GM12878 (cell line): ENCODE measurements around the gene F11. TPM values are rescaled to one million over a fixed set of nuclear protein-coding genes. Genes with fewer than 3 reads are reported as not detected.

Experiments used
- ATAC-seq: fragments of 200-7000 bp; cut with Tn5 transposase; 3 replicates; pipeline ENCODE4 v1.9.1; 2020; ENCODE audit warnings: mild to moderate bottlenecking, moderate library complexity
- BruUV-seq: library from RNA; stranded (reverse); fragments of 400-500 nt; replicated peaks from 2 replicates; lab custom pipeline; 2021; lab: Mats Ljungman, UMichigan
- CTCF ChIA-PET: fragments of 300-600 bp; sonication (Branson Sonifier 250); formaldehyde crosslinking; extraction: SDS; loops from one replicate; lab custom pipeline; 2021; ENCODE audit warnings: inconsistent platforms; lab: Yijun Ruan, JAX
- POLR2A ChIA-PET: fragments of 350-600 bp; formaldehyde crosslinking; extraction: SDS; loops from one replicate; lab custom pipeline; 2021; ENCODE audit warnings: inconsistent platforms; lab: Charles Lee
- RAD21 ChIA-PET: fragments of 300-600 bp; sonication (Branson Sonifier 250); formaldehyde crosslinking; loops from one replicate; lab custom pipeline; 2023; ENCODE audit warnings: antibody characterized with exemption; ENCODE audit not compliant: unreplicated experiment; lab: Charles Lee
- SMC1A ChIA-PET: fragments of 300-600 bp; sonication (Branson Sonifier 250); formaldehyde crosslinking; loops from one replicate; lab custom pipeline; 2023; ENCODE audit not compliant: unreplicated experiment, uncharacterized antibody; lab: Charles Lee
- DNase-seq: peaks from one replicate; pipeline ENCODE4 v3.0.0-alpha.2; 2011; ENCODE audit warnings: low read depth, low spot score
- FAIRE-seq: peaks from 3 replicates; lab custom pipeline; 2011; peaks lifted over from hg19 to GRCh38; lab: Jason Lieb, UNC
- H2AFZ ChIP-seq: 2 replicates; pipeline ENCODE4 v1.6.0; 2011; ENCODE audit warnings: low read depth, low read length, control low read depth; ENCODE audit not compliant: control insufficient read depth
- H3K27ac ChIP-seq: 2 replicates; pipeline ENCODE4 v1.5.1; 2011; ENCODE audit warnings: control low read depth; ENCODE audit not compliant: control insufficient read depth, insufficient read depth
- H3K27me3 ChIP-seq, 2 experiments: replicated peaks in 1 of 2; 2 replicates each; pipeline versions ENCODE4 v1.6.0 to v1.6.1; 2011; ENCODE audit warnings: low read length in 1 of 2; ENCODE audit not compliant: control insufficient read depth in 2 of 2, insufficient read depth in 2 of 2
- H3K36me3 ChIP-seq, 2 experiments: 2 replicates each; pipeline ENCODE4 v1.5.1; 2011; ENCODE audit warnings: low read length in 1 of 2; ENCODE audit not compliant: control insufficient read depth in 2 of 2, insufficient read depth in 2 of 2
- H3K4me1 ChIP-seq: 2 replicates; pipeline ENCODE4 v1.6.1; 2011; ENCODE audit warnings: mild to moderate bottlenecking, low read length, moderate library complexity, mixed read lengths; ENCODE audit not compliant: control insufficient read depth, insufficient read depth
- H3K4me2 ChIP-seq: 2 replicates; pipeline ENCODE4 v1.6.0; 2011; ENCODE audit warnings: control low read depth; ENCODE audit not compliant: control insufficient read depth, insufficient read depth
- H3K4me3 ChIP-seq: fragments of 200-600 bp; sonication (generic); 2 replicates; pipeline ENCODE4 v1.5.1; 2016
- H3K79me2 ChIP-seq: 2 replicates; pipeline ENCODE4 v1.6.0; 2011; ENCODE audit warnings: low read length; ENCODE audit not compliant: control insufficient read depth, insufficient read depth
- H3K9ac ChIP-seq: 2 replicates; pipeline ENCODE4 v1.8.0; 2011; ENCODE audit warnings: low read length, control low read depth, mixed read lengths; ENCODE audit not compliant: control insufficient read depth, insufficient read depth
- H3K9me3 ChIP-seq: replicated peaks from 3 replicates; pipeline ENCODE4 v1.5.1; 2011; ENCODE audit warnings: mild to moderate bottlenecking, low read length; ENCODE audit not compliant: control insufficient read depth, insufficient read depth
- H4K20me1 ChIP-seq: 2 replicates; pipeline ENCODE4 v1.6.0; 2011; ENCODE audit not compliant: control insufficient read depth, insufficient read depth
- CREB1 ChIP-seq: IDR thresholded peaks from 2 replicates; pipeline ENCODE4 v1.6.1; 2012; ENCODE audit warnings: low read depth, mild to moderate bottlenecking, inconsistent platforms
- IKZF2 ChIP-seq, 2 experiments: fragments of 450-650 bp; IDR thresholded peaks; 2 replicates each; pipeline ENCODE4 v1.6.1; 2017; ENCODE audit warnings: mild to moderate bottlenecking in 2 of 2, moderate library complexity in 2 of 2
- JUNB ChIP-seq: IDR thresholded peaks from 2 replicates; pipeline ENCODE4 v1.6.1; 2016; ENCODE audit warnings: antibody characterized with exemption, mild to moderate bottlenecking
- KLF5 ChIP-seq: fragments of 450-650 bp; IDR thresholded peaks from 2 replicates; pipeline ENCODE4 v1.6.1; 2014; ENCODE audit warnings: mild to moderate bottlenecking; ENCODE audit not compliant: partially characterized antibody
- LARP7 ChIP-seq: fragments of 450-650 bp; IDR thresholded peaks from 2 replicates; pipeline ENCODE4 v1.6.1; 2017; ENCODE audit warnings: mild to moderate bottlenecking
- NFYB ChIP-seq: IDR thresholded peaks from 2 replicates; pipeline ENCODE4 v1.6.1; 2011; ENCODE audit warnings: low read depth, mild to moderate bottlenecking, low read length, improper control_type of control experiment, moderate library complexity; ENCODE audit not compliant: insufficient read depth
- POLR2AphosphoS2 ChIP-seq: IDR thresholded peaks from 2 replicates; pipeline ENCODE4 v1.6.1; 2011; ENCODE audit warnings: low read depth, mild to moderate bottlenecking, low read length, improper control_type of control experiment, moderate library complexity
- RAD21 ChIP-seq: IDR thresholded peaks from 2 replicates; pipeline ENCODE4 v1.6.1; 2011; ENCODE audit warnings: mild to moderate bottlenecking, low read depth, low read length, moderate library complexity; ENCODE audit not compliant: insufficient read depth
- RCOR1 ChIP-seq: conservative IDR thresholded peaks from 2 replicates; pipeline ENCODE4 v1.6.1; 2012; ENCODE audit warnings: low read depth, low read length, improper control_type of control experiment
- SIN3A ChIP-seq: IDR thresholded peaks from 2 replicates; pipeline ENCODE4 v1.6.1; 2012; ENCODE audit warnings: low read depth, low read length, improper control_type of control experiment
- SUPT20H ChIP-seq: IDR thresholded peaks from 2 replicates; pipeline ENCODE4 v1.6.1; 2011; ENCODE audit warnings: low read depth, mild to moderate bottlenecking, low read length, moderate library complexity, borderline replicate concordance; ENCODE audit not compliant: control insufficient read depth
- ZSCAN29 ChIP-seq: fragments of 450-650 bp; IDR thresholded peaks from 2 replicates; pipeline ENCODE4 v1.6.1; 2017; ENCODE audit warnings: mild to moderate bottlenecking, moderate library complexity
- ZZZ3 ChIP-seq: IDR thresholded peaks from 2 replicates; pipeline ENCODE4 v1.6.1; 2011; ENCODE audit warnings: low read depth; ENCODE audit not compliant: control insufficient read depth, insufficient read length
- WGBS: methylation state at CpG from one replicate; pipeline ENCODE4 v1.1.6; 2016; ENCODE audit warnings: low lambda C conversion rate; ENCODE audit not compliant: insufficient replicate concordance, insufficient coverage; ENCODE audit errors: missing lambda C conversion rate; 5-methylcytosine and 5-hydroxymethylcytosine counted together
- in situ Hi-C: fragments of 300-500 bp; cut with MboI; formaldehyde crosslinking; loops from 9 replicates; pipeline ENCODE4 v1.14.3; 2018; ENCODE audit warnings: mixed read lengths
- intact Hi-C: fragments of 100-400 bp; cut with micrococcal nuclease; formaldehyde crosslinking; loops from one replicate; pipeline ENCODE4 v1.14.2; 2022; ENCODE audit not compliant: unreplicated experiment
- polyA plus RNA-seq, 11 experiments: library from polyadenylated mRNA; depleted of rRNA in 4 of 11; unstranded in 6 of 11; stranded (reverse) in 5 of 11; fragments of >200 nt; fragmentation: Nextera tagmentation in 4 of 11; fragmentation: Illumina TruSeq in 1 of 11; extraction: Ambion mirVana in 4 of 11; extraction: Trizol in 1 of 11; gene quantifications; 1 replicate in 1 of 11; 2 replicates in 10 of 11; pipeline versions ENCODE4 v1.2.1 to v1.2.3, GENCODE V29; 2011 to 2016; ENCODE audit warnings: inconsistent platforms in 2 of 11, missing spikeins in 2 of 11, low read depth in 1 of 11
- total RNA-seq, 4 experiments: library from RNA; depleted of rRNA in 3 of 4; stranded (reverse); fragments of >200 nt in 3 of 4; fragmentation: Illumina TruSeq in 1 of 4; extraction: Trizol in 1 of 4; gene quantifications; 2 replicates each; pipeline versions ENCODE4 v1.2.1 to v1.2.3, GENCODE V29; 2013 to 2021
- TF ChIP-seq, protein P1 (sequence below): fragments of 450-650 bp; IDR thresholded peaks from 2 replicates; pipeline ENCODE4 v1.6.1; 2018; ENCODE audit warnings: borderline replicate concordance, mild to moderate bottlenecking; ENCODE audit not compliant: partially characterized antibody
- TF ChIP-seq, protein P2 (sequence below): fragments of 450-650 bp; formaldehyde crosslinking; IDR thresholded peaks from 2 replicates; pipeline ENCODE4 v1.5.0; 2022; ENCODE audit warnings: mild to moderate bottlenecking, missing genetic modification characterization

Gene F11
- total and polyA plus RNA-seq, 10 of the 15 experiments (the other 5 are each of a cell fraction or from before 2014, with no cell fraction given): not detected

DNA sequence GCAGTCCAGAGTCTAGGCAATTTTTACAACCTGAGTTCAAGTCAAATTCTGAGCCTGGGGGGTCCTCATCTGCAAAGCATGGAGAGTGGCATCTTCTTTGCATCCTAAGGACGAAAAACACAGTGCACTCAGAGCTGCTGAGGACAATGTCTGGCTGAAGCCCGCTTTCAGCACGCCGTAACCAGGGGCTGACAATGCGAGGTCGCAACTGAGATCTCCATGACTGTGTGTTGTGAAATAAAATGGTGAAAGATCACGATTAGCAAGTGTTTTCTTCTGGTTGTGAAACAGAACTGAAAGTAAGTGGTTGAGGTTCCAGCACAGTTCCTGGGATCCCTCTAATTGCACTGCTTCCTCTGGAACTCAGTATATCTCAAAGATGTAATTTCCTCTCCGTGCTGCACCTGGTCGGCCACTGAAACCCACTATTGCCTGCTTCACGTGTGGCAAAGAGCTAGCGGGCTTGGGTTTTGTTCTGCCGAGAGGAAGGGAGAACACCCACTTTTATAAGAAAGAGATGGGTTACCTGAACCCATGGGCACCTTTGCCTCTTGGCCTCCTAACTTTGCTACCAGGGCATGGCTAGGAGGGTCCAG lies 7.7 kb upstream of the F11 start (continued):
- TF ChIP-seq, protein P1, sequence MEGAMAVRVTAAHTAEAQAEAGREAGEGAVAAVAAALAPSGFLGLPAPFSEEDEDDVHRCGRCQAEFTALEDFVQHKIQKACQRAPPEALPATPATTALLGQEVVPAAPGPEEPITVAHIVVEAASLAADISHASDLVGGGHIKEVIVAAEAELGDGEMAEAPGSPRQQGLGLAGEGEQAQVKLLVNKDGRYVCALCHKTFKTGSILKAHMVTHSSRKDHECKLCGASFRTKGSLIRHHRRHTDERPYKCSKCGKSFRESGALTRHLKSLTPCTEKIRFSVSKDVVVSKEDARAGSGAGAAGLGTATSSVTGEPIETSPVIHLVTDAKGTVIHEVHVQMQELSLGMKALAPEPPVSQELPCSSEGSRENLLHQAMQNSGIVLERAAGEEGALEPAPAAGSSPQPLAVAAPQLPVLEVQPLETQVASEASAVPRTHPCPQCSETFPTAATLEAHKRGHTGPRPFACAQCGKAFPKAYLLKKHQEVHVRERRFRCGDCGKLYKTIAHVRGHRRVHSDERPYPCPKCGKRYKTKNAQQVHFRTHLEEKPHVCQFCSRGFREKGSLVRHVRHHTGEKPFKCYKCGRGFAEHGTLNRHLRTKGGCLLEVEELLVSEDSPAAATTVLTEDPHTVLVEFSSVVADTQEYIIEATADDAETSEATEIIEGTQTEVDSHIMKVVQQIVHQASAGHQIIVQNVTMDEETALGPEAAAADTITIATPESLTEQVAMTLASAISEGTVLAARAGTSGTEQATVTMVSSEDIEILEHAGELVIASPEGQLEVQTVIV: no peak
- TF ChIP-seq SIN3A (no peak), ZZZ3 (no peak)

DNA sequence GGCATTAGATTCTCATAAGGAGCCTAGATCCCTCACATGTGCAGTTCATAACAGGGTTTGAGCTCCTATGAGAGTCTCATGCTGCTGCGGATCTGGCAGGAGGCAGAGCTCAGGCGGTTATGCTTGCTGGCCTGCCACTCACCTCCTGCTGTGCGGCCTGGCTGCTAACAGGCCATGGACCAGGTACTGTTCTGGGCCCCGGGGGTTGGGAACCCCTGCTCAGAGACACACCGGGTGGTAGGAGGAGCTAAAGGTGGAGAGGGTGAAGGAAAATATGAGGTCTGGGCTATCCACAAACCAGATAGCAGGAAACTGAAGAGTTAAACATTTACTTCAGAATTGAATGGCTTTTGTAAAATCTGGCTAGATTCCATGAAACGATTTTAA lies 5.9 kb upstream of the F11 start:
- ChIA-PET CTCF (no interaction called here), SMC1A (no interaction called here), POLR2A (no interaction called here), RAD21 (no interaction called here)
- BruUV-seq: no TSS peak
- H4K20me1 ChIP-seq: no peaks in the 10 kb centered on the region
- DNase-seq: no peak
- H3K27me3 ChIP-seq: no peaks in the 10 kb centered on the region; a peak in 1 of 4 replicates
- in situ Hi-C loops: no loop called here
- H3K9me3 ChIP-seq: no peaks in the 10 kb centered on the region
- no peak overlapping the region for H3K4me3 ChIP-seq
- no peak overlapping the region for H3K27ac ChIP-seq
- FAIRE-seq: no peak
- ATAC-seq: no peak
- H3K79me2 ChIP-seq: no peaks in the 10 kb centered on the region
- intact Hi-C loops: no loop called here
- H3K36me3 ChIP-seq: no peaks in the 10 kb centered on the region
- no peaks in the 10 kb centered on the region for H3K4me1 ChIP-seq
- no peak overlapping the region for H3K9ac ChIP-seq
- H2AFZ ChIP-seq: no peak overlapping the region
- WGBS: 53% methylated on average over 6 of the region's 6 CpGs
- H3K4me2 ChIP-seq: no peak overlapping the region
- TF ChIP-seq POLR2AphosphoS2: no peak
- TF ChIP-seq RAD21: no peak
- no peak for TF ChIP-seq IKZF2 (IDR thresholded peaks at IDR 0.05)
- no peak for TF ChIP-seq KLF5
- TF ChIP-seq JUNB: no peak
- TF ChIP-seq ZSCAN29: no peak
- TF ChIP-seq CREB1: no peak
- no peak for TF ChIP-seq NFYB
- TF ChIP-seq, protein P2, sequence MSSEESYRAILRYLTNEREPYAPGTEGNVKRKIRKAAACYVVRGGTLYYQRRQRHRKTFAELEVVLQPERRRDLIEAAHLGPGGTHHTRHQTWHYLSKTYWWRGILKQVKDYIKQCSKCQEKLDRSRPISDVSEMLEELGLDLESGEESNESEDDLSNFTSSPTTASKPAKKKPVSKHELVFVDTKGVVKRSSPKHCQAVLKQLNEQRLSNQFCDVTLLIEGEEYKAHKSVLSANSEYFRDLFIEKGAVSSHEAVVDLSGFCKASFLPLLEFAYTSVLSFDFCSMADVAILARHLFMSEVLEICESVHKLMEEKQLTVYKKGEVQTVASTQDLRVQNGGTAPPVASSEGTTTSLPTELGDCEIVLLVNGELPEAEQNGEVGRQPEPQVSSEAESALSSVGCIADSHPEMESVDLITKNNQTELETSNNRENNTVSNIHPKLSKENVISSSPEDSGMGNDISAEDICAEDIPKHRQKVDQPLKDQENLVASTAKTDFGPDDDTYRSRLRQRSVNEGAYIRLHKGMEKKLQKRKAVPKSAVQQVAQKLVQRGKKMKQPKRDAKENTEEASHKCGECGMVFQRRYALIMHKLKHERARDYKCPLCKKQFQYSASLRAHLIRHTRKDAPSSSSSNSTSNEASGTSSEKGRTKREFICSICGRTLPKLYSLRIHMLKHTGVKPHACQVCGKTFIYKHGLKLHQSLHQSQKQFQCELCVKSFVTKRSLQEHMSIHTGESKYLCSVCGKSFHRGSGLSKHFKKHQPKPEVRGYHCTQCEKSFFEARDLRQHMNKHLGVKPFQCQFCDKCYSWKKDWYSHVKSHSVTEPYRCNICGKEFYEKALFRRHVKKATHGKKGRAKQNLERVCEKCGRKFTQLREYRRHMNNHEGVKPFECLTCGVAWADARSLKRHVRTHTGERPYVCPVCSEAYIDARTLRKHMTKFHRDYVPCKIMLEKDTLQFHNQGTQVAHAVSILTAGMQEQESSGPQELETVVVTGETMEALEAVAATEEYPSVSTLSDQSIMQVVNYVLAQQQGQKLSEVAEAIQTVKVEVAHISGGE: no peak
- no peak for TF ChIP-seq SUPT20H
- TF ChIP-seq LARP7: no peak
- TF ChIP-seq RCOR1: no peak
